Measurements from ENCODE around the gene C11orf21.

C11orf21 gene

GRCh38 chr11:2258501-2259465, 42.9 kb downstream of the C11orf21 start:
- no peak for DNase-seq

GRCh38 chr11:2256951-2257700, 44.6 kb downstream of the C11orf21 start:
- DNase-seq = no peak

GRCh38 chr11:2256293-2256913, 45.3 kb downstream of the C11orf21 start:
- no peak for DNase-seq

DNA sequence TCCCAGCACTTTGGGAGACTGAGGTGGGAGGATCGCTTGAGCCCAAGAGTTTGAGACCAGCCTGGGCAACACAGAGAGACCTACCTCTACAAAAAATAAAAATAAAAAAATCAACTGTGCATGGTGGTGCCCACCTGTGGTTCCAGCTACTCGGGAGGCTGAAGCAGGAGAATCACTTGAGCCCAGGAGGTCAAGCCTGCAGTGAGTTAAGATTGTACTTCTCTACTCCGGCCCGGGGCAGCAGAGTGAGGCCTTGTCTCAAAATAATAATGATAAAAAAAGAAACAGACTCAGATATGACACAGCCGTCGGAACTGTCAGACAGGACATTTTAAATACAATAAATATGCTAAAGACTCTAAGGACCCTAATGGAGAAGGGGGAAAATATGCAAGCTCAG, 49.7 kb downstream of the C11orf21 start:
- no peak for DNase-seq

DNA sequence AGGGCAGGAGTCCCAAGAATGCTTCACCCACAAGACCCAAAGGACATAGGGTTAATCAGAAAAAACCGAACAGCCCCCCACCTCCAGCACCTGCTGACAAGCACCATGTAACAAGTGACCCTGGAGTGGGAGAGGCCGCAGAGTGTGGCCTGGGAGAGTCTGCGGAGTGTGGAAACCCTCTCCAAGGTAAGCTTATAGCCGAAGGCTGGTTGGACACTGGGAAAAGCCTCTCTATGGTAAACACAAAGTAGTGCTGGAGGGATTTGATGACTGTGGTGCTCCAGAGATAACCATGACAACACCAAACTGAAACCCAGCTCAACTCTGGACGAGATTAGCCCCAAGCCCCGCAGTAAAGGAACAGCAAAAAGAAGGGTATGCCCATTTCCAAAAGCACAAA, 50.6 kb downstream of the C11orf21 start:
- DNase-seq = no peak

- DNase-seq = no peak
Measured at GRCh38 chr11:2250485-2250884, 51.2 kb downstream of the C11orf21 start.

- no peak for DNase-seq
Measured at GRCh38 chr11:2250041-2250440, 51.7 kb downstream of the C11orf21 start.

DNA sequence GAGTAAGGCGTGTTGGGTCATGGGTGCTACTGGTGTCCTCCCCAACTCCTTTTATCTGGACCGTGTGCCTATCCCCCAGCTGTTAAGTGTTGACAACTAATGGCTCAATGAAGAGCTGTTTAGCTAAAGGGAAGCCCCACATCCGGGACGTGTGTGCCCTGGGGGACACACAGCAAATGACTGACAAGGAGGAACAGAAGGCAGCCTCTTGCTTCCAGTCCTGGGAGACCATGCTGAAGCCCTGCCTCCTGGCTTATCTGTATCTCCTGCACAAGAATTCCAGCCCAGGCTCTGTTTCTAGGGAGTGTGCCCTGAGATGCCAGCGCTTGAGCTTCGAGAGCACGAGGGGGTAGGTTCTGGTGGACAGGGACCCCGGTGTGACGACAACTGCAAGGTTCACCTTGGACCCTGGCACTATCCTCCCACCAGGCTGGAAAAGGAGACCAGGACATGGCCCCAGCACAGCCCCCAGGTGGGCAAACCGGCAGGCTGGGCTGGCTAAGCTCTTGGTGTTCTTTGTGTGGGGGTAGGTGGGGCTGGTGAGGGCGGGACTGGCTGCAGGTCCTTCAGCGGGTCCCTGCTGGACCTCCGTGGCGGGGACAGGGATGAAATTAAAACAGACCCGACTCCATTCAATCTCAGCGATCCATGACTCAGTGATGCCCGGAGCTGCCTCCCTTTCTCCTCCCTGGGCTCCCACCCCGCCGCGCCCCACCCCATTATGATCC, 52.4 kb downstream of the C11orf21 start:
- DNase-seq = no peak

- no peak for DNase-seq
Measured at GRCh38 chr11:2248762-2249161, 53.0 kb downstream of the C11orf21 start.

DNA sequence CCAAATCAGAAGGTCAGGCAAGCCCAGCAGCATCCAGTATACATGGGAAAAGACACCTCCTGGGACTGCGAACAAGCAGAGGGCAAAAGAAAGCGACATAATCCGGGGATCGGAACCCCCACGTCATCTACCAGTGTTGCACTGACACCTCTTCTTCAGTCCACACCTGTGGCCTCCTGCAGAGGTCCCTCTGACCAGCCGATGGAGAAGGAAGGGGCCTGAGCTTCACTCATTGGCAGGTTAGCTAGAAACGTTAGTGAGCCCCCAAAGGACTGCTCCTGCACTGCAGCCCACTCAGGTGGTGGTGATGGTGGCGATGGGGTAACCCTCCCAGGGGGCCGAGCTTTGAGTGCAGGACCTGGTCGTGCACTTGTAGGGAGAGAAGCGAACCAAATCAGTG, 53.5 kb downstream of the C11orf21 start:
- DNase-seq = no peak

DNA sequence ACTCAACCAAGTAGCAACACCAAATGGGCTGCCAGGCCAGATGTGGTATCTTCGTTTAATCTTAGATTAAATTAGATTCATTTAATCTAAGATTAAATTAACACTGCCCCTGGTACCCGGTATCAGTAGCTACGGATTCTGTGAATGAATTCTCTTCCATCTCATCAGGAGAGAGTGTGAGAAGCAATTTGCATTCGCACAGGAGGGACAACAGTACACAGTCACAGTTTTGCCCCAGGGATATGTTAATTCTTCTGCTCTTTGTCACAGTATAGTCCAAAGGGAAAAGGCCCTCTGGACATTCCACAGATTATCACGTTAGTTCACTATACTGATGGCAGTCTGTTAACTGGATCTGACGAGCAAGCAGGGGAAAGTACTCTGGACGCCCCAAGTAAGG, 54.2 kb downstream of the C11orf21 start:
- DNase-seq = no peak

Data from fibroblast of skin of right biceps (primary cell).